NCI-H446 (cell line): ENCODE data around the gene TSACC.

Experiments
- DNase-seq, 2 experiments: peaks; one replicate each; lab custom pipeline; 2025; lab: John Stamatoyannopoulos, UW

Gene TSACC

DNA sequence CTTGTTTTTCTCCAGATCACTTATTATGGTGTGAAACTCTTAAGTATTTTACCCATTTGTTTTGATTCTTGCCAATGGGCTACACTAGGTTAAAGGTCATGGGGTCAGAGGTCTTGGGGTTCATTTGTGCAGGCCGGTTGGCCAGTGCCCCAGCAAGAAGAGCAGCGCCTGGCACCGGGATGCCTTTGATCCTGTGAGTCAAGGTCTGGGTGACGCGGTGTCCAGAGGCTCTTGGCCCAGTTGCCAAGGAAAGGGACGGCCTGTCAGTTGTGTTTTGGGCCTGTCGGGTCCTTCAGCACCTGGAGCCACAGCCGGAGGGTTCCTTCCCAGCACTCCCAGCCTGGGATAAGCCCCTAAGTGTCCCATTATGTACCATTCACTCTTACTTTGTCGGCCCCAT lies 55.8 kb downstream of the TSACC start:
- no peak for DNase-seq

DNA sequence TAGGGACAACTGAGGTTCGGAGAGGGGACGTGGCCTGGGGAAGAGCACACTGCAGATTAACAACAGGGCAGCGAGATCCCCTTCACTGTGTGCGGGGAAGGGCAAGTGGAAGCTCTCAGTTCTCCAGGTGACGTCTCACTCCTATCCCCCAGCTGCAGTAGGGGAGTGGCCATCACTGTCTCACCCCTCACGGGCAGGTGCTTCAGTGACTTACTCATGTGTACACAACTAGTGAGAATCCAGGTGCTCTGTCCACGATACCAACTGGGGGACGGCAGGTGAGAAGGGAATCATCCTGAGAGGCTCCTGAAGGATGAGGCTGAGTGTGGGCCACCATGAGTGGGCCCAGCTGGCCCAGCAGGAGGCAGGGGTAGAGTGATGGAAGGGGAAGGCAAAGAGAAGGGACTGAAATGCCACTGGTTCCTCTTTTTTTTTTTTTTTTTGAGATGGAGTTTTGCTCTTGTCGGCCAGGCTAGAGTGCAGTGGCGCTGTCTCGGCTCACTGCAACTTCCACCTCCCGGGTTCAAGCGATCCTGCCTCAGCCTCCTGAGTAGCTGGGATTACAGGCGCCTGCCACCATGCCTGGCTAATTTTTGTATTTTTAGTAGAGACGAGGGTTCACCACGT lies 56.6 kb downstream of the TSACC start:
- no peak for DNase-seq
